HG03565 (cell line): ENCODE results near the gene ADAMTS2.

ENCODE experiments used
- ATAC-seq: cut with Tn5 transposase; IDR thresholded peaks from one replicate; pipeline ENCODE4 v1.9.1; 2021; ENCODE audit warnings: mild to moderate bottlenecking, moderate library complexity; ENCODE audit not compliant: unreplicated experiment

ADAMTS2 gene

GRCh38 chr5:179185941-179186411, 159.3 kb downstream of the ADAMTS2 start:
- ATAC-seq = no peak

DNA sequence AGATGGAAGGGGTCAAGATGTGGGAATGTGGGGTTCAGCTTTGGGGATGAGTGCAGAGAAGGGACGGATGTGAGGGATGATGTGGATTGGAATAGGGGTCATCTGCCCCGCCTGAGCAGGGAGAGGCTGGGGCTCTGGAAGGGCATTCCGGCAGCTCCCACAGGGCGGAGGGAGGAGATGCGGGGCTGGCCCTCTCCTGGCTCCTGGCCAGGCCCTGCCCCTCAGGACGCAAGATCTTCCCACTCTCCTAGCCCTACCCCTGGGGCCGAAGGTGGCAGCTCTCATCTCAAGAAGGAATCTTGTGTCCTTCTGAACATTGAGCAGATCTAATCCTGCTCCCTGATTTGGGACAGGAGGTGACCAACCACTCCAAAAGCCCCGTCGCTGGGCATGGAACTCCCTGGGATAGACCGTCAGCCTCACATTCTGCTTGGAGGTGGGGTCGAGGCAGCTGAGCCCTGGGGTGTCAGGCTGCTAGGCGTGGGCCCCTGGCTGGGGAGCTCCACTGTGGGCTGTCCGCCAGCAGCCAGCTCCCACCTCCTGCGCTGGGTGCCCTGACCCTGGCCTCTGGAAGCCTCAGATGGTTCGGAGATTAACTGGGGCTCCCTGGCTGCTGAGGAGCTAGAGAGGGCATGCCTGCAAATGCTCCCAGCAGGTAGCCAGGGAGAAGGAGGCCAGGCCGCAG, 159.9 kb downstream of the ADAMTS2 start:
- no peak for ATAC-seq

GRCh38 chr5:179184521-179185050, 160.7 kb downstream of the ADAMTS2 start:
- no peak for ATAC-seq

DNA sequence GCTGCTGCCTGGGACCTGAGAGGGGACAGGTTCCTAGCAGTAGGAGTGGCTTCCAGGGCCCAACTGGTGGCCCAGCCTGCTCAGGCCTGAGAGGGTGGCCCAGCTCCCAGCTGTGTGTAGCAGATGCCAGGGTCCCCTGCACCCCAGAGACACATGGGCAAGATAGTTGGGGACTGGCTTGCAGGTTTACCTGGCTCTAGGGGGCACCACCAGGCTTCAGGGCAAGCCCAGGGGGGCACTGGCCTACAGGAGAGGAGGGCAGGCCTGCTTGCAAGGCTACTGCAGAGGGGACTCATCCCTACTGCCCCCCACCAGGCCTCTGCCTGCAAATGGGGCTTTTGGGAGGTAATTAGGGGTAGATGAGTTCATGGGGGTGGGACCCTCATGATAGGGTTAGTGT, 161.8 kb downstream of the ADAMTS2 start:
- ATAC-seq = no peak

- ATAC-seq = no peak
Observed at GRCh38 chr5:179182601-179183000, 162.7 kb downstream of the ADAMTS2 start.

GRCh38 chr5:179181988-179182387, 163.3 kb downstream of the ADAMTS2 start:
- ATAC-seq = no peak

DNA sequence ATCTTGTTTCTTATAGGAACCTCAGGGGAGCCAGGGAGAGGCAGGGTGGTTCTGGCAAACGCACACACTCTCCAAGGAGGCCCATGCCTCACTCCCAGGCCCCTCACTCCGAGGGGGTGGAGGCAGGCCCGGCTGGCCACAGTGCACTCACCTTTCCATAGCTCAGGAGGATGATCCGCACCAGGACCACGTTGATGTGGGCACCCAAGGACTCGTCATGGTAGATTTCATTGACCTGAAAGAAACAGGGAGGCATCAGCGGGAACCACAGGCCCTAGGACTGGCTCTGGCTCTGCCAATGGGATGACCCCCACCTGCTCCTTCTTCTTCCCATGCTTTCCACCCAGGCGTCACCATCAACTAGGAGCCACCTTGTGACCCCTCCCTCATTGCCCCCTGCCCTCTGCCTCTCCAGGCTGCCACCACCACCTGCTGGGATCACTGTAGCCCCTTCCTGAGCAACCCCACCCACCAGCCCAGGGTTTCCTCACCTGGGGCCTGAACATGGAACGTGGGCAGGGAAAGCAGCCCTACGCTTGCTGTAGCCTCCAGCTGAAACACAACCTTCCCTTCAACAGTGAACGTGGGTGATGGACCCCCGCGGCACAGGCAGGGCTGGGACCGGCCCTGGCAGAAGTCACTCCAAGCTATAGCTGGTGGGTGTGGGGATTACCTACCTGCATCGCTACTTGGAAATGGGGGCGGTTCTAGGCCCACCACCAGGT, 164.2 kb downstream of the ADAMTS2 start:
- ATAC-seq = no peak

DNA sequence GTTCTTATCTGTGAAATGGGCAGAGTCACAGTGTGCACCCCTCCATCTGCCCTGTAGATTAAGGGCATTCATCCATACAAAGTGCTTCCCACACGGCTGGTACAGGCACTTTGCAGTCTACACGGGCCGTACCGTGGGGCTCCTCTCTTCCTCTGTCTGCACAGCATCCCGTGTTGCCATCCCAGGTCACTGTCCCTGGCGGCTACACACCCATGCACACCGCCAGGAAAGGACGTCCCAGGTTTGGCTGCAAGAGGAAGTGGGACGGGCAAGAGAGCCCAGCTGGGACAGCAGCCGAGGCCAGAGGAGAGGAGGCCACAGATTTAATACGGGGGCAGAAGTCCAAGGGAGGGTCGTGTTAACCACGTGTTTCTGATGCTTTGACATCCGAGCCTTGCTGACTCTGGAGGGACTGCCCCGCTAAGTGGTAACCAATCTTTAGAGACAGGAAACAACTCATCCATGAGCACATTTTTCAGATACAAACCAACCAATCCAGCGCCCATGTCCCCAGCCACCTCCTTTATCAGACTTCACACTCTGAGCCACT, 165.1 kb downstream of the ADAMTS2 start:
- ATAC-seq = no peak

DNA sequence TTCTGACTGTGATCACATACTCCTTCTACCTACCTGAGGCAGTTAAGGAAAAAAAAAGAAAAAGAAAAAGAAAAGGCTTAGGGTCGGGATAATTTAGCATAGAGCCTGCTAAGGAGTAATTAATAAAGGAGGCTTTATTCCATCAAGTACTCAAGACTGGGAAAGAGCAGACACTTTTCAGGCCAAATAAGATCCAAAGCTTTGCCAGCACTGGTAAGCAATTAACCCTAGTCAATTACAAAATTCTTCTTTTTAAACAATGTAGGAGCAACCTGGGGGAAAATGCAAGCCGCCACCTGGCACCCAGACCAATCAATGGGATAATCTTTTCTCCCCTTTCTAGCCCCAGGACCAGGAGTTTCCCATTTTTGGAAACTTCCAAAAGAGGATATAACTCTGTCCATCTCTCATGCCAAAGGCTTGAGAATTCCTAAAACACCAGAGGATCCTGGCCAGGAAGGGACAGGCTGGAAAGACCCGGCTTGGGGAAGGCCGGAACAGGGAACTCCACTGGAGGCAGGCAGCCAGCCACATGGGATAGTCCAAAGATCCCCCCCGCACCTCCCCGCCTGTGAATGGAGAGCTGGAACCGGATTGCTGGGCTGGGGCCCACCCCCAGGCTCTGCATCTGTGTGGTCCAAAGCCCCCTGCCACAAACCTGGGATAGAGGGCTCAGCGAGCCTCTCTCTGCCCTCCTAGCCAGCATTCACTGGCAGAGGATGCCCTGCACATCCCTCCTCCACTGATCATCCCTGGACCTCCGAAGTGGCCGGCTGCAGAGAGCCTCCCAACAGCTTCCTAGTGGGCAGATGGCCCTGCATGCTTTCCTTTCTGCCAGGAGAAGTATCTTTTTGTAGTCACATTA, 167.3 kb downstream of the ADAMTS2 start:
- ATAC-seq = no peak

DNA sequence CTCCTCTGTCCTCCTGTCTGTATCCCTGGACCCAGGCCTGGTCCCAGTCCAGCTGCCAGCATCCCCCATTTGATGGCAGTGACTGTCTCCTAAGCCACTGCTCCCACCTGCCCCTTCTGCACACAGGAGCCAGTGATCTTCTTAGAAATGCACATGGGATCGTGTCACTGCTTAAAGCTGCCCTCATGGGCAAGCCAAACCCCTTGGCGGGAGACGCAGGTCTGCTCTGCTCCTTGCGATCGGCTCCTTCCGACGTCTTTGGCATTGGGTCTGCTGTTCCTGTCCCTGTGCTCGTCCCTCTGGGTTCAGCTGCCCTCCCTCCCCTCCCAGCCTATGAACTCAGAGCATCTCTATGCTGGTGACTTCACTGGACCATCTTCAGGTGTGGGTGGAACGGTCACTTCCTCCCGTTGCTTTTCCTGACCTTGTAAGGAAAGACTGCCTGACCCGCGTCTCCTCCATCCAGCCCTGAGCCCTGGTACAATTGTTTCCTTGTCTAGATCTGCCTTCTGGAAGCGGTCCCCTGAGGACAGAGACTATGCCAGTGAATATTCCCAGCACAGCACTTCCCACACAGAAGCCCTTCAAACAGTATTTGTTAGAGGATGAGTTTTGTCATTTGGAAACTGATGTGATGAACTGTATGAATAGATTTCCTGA, 168.6 kb downstream of the ADAMTS2 start:
- no peak for ATAC-seq

GRCh38 chr5:179176166-179176565, 169.1 kb downstream of the ADAMTS2 start:
- ATAC-seq = no peak

- ATAC-seq = no peak
Observed at GRCh38 chr5:179171816-179172745, 173.2 kb downstream of the ADAMTS2 start.

GRCh38 chr5:179171251-179171815, 173.9 kb downstream of the ADAMTS2 start:
- no peak for ATAC-seq

DNA sequence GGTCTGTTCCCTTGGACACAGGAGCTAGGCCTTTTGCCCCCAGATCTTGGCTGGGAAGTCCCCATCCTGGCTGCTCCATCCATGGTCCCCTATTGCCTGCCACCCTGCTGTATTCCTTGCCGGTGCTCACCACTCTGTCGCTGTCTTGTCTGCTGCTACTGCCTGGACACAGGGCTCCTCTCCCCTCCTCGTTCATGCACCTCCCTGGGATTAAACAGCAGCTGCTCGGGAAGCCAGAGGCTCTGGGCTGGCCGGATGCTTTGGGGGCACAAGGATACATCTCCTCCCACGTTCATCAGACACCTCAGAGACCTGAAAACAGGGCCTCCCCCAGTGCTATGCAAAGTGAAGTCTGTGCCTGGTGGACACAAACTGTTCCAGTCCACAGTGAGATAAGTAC, 174.7 kb downstream of the ADAMTS2 start:
- ATAC-seq = no peak

- ATAC-seq = no peak
Observed at GRCh38 chr5:179169836-179170235, 175.4 kb downstream of the ADAMTS2 start.

DNA sequence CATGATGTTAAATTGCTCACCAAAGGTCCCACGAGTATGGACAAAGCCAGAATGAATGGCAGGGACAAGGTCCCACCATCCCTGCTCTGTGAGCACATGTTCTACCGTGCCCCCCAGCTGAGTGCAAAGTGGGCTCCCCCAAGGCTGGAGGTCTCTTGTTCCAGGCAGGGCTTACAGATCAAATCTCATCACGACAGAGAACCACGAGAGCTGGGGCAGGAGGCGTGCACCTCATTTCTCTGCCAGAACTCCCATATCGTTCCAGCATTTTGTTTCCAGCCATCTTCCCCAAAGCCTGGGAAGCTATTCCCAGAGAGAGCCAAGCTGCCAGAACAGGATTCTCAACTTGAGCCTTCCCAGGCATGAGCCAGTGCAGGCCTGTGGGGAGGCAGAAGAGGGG, 176.6 kb downstream of the ADAMTS2 start:
- no peak for ATAC-seq

GRCh38 chr5:179167871-179168451, 177.3 kb downstream of the ADAMTS2 start:
- ATAC-seq = no peak
